HL-60 (cell line): Measurements from ENCODE around the gene TAF3.

Source experiments
- DNase-seq, 2 experiments: peaks; one replicate each; pipeline ENCODE4 v3.0.0-alpha.2; 2010 to 2020; ENCODE audit warnings: low read depth in 1 of 2, low spot score in 1 of 2
- H3K27ac ChIP-seq: fragments of 250-450 bp; sonication (Bioruptor Pico); replicated peaks from 2 replicates; pipeline ENCODE4 v1.5.1; 2020; ENCODE audit warnings: mild to moderate bottlenecking, moderate library complexity
- H3K27me3 ChIP-seq: fragments of 250-450 bp; sonication (Bioruptor Pico); 2 replicates; pipeline ENCODE4 v1.5.1; 2021; ENCODE audit warnings: mild to moderate bottlenecking, moderate library complexity; ENCODE audit not compliant: insufficient read depth, poor library complexity, severe bottlenecking
- H3K4me3 ChIP-seq: replicated peaks from 2 replicates; pipeline ENCODE4 v1.5.1; 2011; ENCODE audit warnings: mild to moderate bottlenecking, control low read depth, low read length; ENCODE audit not compliant: insufficient read depth
- CTCF ChIP-seq: IDR thresholded peaks from one replicate; pipeline ENCODE4 v1.5.1; 2011; ENCODE audit warnings: low read length, control low read depth, inconsistent platforms; ENCODE audit not compliant: insufficient read depth
- GABPA ChIP-seq: IDR thresholded peaks from 2 replicates; pipeline ENCODE4 v1.6.1; 2012; ENCODE audit warnings: low read depth
- POLR2AphosphoS5 ChIP-seq: IDR thresholded peaks from 2 replicates; pipeline ENCODE4 v1.6.1; 2012; ENCODE audit warnings: low read depth
- REST ChIP-seq: IDR thresholded peaks from 2 replicates; pipeline ENCODE4 v1.6.1; 2012; ENCODE audit warnings: low read depth; ENCODE audit not compliant: insufficient replicate concordance
- SPI1 ChIP-seq: IDR thresholded peaks from 2 replicates; pipeline ENCODE4 v1.6.1; 2012; ENCODE audit warnings: low read depth, mild to moderate bottlenecking, borderline replicate concordance

TAF3 gene

GRCh38 chr10:8040651-8041050 is 222.3 kb downstream of the TAF3 start:
- peaks cover 25% of the 10 kb centered on the region for H3K27me3 ChIP-seq
- no peak overlapping the region for H3K27ac ChIP-seq
- no peak overlapping the region for H3K4me3 ChIP-seq
- no peak for TF ChIP-seq POLR2AphosphoS5
- TF ChIP-seq CTCF: no peak
- no peak for TF ChIP-seq REST
- no peak for TF ChIP-seq SPI1
- TF ChIP-seq GABPA: no peak
- no peak for DNase-seq

- Histone ChIP-seq H3K27ac (no peak overlapping the region), H3K4me3 (no peak overlapping the region), H3K27me3 (peaks cover 24% of the 10 kb centered on the region)
- TF ChIP-seq SPI1 (no peak), REST (no peak), CTCF (no peak), POLR2AphosphoS5 (no peak), GABPA (no peak)
- DNase-seq: no peak
These were observed 223.1 kb downstream of the TAF3 start for GRCh38 chr10:8041284-8041991.

GRCh38 chr10:8041992-8042720 is 223.9 kb downstream of the TAF3 start:
- Histone ChIP-seq H3K27ac (no peak overlapping the region), H3K27me3 (peaks cover 26% of the 10 kb centered on the region), H3K4me3 (no peak overlapping the region)
- no peak for TF ChIP-seq POLR2AphosphoS5
- no peak for TF ChIP-seq SPI1
- TF ChIP-seq GABPA: no peak
- no peak for TF ChIP-seq CTCF
- no peak for TF ChIP-seq REST
- DNase-seq: no peak
